Neural cell (in vitro differentiated cells): ENCODE results near the gene HINT2. TPM values are rescaled to one million over a fixed set of nuclear protein-coding genes. Genes with fewer than 3 reads are reported as not detected.

ENCODE experiments used
- H2AFZ ChIP-seq: fragments of 200-600, 300-800 bp; sonication (generic), shearing (Covaris generic); 2 replicates; pipeline ENCODE4 v1.6.0; 2014; ENCODE audit warnings: low read depth, mild to moderate bottlenecking, antibody characterized with exemption, low read length, moderate library complexity
- H3F3A ChIP-seq: fragments of 200-600 bp; shearing (Covaris generic); 2 replicates; pipeline ENCODE4 v1.6.1; 2016; ENCODE audit warnings: mild to moderate bottlenecking, moderate library complexity, mixed read lengths, antibody characterized with exemption, low read length; ENCODE audit not compliant: insufficient read depth, poor library complexity, severe bottlenecking
- H3K27ac ChIP-seq: fragments of 200-600, 300-800 bp; sonication (generic), shearing (Covaris generic); 2 replicates; pipeline ENCODE4 v1.5.1; 2014; ENCODE audit warnings: mild to moderate bottlenecking, low read length, moderate library complexity
- H3K27me3 ChIP-seq: fragments of 300-800, 200-600 bp; sonication (generic), shearing (Covaris generic); 2 replicates; pipeline ENCODE4 v1.6.0; 2014; ENCODE audit warnings: mild to moderate bottlenecking, low read depth, low read length, moderate library complexity; ENCODE audit not compliant: insufficient read depth
- H3K36me3 ChIP-seq: fragments of 300-800, 200-600 bp; sonication (generic), shearing (Covaris generic); 2 replicates; pipeline ENCODE4 v1.5.1; 2014; ENCODE audit warnings: mild to moderate bottlenecking, antibody characterized with exemption, low read length, moderate library complexity; ENCODE audit not compliant: insufficient read depth
- H3K4me2 ChIP-seq: fragments of 300-800, 200-600 bp; sonication (generic), shearing (Covaris generic); 2 replicates; pipeline ENCODE4 v1.6.0; 2014; ENCODE audit warnings: mild to moderate bottlenecking, low read length
- H3K4me3 ChIP-seq: fragments of 300-800, 200-600 bp; sonication (generic), shearing (Covaris generic); 2 replicates; pipeline ENCODE4 v1.5.1; 2014; ENCODE audit warnings: mild to moderate bottlenecking, low read length, moderate library complexity
- H3K79me2 ChIP-seq: fragments of 200-600 bp; shearing (Covaris generic); replicated peaks from 2 replicates; pipeline ENCODE4 v1.6.0; 2014; ENCODE audit warnings: mild to moderate bottlenecking, low read length, moderate library complexity; ENCODE audit not compliant: insufficient read depth
- H3K9ac ChIP-seq: fragments of 300-800, 200-600 bp; sonication (generic), shearing (Covaris generic); 2 replicates; pipeline ENCODE4 v1.6.1; 2016; ENCODE audit warnings: mild to moderate bottlenecking, low read length, mixed read lengths
- H3K9me2 ChIP-seq: fragments of 200-600 bp; shearing (Covaris generic); 2 replicates; pipeline ENCODE4 v1.6.1; 2016; ENCODE audit warnings: mild to moderate bottlenecking, low read length, mixed read lengths; ENCODE audit not compliant: insufficient read depth
- H3K9me3 ChIP-seq: fragments of 200-600, 300-800 bp; sonication (generic), shearing (Covaris generic); 2 replicates; pipeline ENCODE4 v1.6.1; 2016; ENCODE audit warnings: mild to moderate bottlenecking, mixed run types, low read length, moderate library complexity, mixed read lengths
- H4K20me1 ChIP-seq: fragments of 200-600 bp; shearing (Covaris generic); 2 replicates; pipeline ENCODE4 v1.6.1; 2016; ENCODE audit warnings: mild to moderate bottlenecking, mixed run types; ENCODE audit not compliant: insufficient read depth
- EP300 ChIP-seq: fragments of 450-650 bp; conservative IDR thresholded peaks from 2 replicates; pipeline ENCODE4 v1.6.1; 2014; ENCODE audit warnings: antibody characterized with exemption, mild to moderate bottlenecking, moderate library complexity; ENCODE audit not compliant: poor library complexity, severe bottlenecking
- EZH2 ChIP-seq: fragments of 200-600, 300-800 bp; shearing (Covaris generic), sonication (generic); IDR thresholded peaks from 2 replicates; pipeline ENCODE4 v1.6.1; 2014; ENCODE audit warnings: antibody characterized with exemption, low read length, borderline replicate concordance, mild to moderate bottlenecking; ENCODE audit not compliant: insufficient read depth, poor library complexity, severe bottlenecking
- MXI1 ChIP-seq: fragments of 450-650 bp; conservative IDR thresholded peaks from 2 replicates; pipeline ENCODE4 v1.6.1; 2014; ENCODE audit warnings: antibody characterized with exemption, mild to moderate bottlenecking; ENCODE audit not compliant: poor library complexity, severe bottlenecking
- POLR2AphosphoS5 ChIP-seq: IDR thresholded peaks from 2 replicates; pipeline ENCODE4 v1.6.1; 2012
- SMC3 ChIP-seq: fragments of 450-650 bp; conservative IDR thresholded peaks from 2 replicates; pipeline ENCODE4 v1.6.1; 2014; ENCODE audit warnings: antibody characterized with exemption, mild to moderate bottlenecking, moderate library complexity; ENCODE audit not compliant: poor library complexity
- TAF1 ChIP-seq: IDR thresholded peaks from 2 replicates; pipeline ENCODE4 v1.6.1; 2012; ENCODE audit warnings: low read depth
- polyA plus RNA-seq: library from polyadenylated mRNA; depleted of rRNA; stranded (reverse); fragments of >200 nt; gene quantifications from 2 replicates; pipeline ENCODE4 v1.2.3, GENCODE V29; 2014
- TF ChIP-seq, protein P1 (sequence below): fragments of 450-650 bp; IDR thresholded peaks from 2 replicates; pipeline ENCODE4 v1.5.1; 2014; ENCODE audit warnings: antibody characterized with exemption, mild to moderate bottlenecking, moderate library complexity; ENCODE audit not compliant: poor library complexity, severe bottlenecking
- TF ChIP-seq, protein P2 (sequence below): IDR thresholded peaks from 2 replicates; pipeline ENCODE4 v1.6.1; 2012; ENCODE audit warnings: borderline replicate concordance

HINT2 gene
- polyA plus RNA-seq, 1 donor from 2014 or later = 31.0 TPM

DNA sequence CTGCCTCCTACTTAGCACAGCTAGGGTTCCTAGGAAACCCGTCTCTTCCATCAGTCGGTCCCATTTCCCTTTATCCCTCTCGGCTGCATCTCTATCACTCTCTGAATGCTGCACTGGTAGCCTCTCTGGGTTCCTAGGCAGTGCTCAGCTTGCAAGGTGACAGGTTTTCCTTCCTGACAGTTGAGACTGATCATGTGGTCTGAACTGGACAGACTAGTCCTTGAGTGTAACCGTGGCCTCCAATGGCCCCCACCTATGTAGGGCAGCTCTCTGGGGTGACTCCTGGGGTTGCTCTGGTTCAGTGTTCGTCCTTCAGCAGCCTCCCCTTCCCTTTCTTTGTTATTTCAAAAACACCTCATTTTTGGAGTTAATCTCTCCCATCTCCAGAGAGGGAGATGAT, 18.0 kb upstream of the HINT2 start:
- Histone ChIP-seq H3K4me3 (no peak overlapping the region), H2AFZ (no peak overlapping the region), H3K36me3 (no peaks in the 10 kb centered on the region), H4K20me1 (no peaks in the 10 kb centered on the region), H3K9me3 (no peaks in the 10 kb centered on the region), H3K27ac (no peak overlapping the region), H3K27me3 (no peaks in the 10 kb centered on the region), H3K4me2 (no peak overlapping the region), H3K9me2 (no peaks in the 10 kb centered on the region), H3K9ac (no peak overlapping the region), H3K79me2 (peaks cover 14% of the 10 kb centered on the region), H3F3A (no peaks in the 10 kb centered on the region)
- TF ChIP-seq SMC3 (no peak), EZH2 (no peak)
- TF ChIP-seq, protein P1, sequence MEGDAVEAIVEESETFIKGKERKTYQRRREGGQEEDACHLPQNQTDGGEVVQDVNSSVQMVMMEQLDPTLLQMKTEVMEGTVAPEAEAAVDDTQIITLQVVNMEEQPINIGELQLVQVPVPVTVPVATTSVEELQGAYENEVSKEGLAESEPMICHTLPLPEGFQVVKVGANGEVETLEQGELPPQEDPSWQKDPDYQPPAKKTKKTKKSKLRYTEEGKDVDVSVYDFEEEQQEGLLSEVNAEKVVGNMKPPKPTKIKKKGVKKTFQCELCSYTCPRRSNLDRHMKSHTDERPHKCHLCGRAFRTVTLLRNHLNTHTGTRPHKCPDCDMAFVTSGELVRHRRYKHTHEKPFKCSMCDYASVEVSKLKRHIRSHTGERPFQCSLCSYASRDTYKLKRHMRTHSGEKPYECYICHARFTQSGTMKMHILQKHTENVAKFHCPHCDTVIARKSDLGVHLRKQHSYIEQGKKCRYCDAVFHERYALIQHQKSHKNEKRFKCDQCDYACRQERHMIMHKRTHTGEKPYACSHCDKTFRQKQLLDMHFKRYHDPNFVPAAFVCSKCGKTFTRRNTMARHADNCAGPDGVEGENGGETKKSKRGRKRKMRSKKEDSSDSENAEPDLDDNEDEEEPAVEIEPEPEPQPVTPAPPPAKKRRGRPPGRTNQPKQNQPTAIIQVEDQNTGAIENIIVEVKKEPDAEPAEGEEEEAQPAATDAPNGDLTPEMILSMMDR = no peak
- TF ChIP-seq, protein P2, sequence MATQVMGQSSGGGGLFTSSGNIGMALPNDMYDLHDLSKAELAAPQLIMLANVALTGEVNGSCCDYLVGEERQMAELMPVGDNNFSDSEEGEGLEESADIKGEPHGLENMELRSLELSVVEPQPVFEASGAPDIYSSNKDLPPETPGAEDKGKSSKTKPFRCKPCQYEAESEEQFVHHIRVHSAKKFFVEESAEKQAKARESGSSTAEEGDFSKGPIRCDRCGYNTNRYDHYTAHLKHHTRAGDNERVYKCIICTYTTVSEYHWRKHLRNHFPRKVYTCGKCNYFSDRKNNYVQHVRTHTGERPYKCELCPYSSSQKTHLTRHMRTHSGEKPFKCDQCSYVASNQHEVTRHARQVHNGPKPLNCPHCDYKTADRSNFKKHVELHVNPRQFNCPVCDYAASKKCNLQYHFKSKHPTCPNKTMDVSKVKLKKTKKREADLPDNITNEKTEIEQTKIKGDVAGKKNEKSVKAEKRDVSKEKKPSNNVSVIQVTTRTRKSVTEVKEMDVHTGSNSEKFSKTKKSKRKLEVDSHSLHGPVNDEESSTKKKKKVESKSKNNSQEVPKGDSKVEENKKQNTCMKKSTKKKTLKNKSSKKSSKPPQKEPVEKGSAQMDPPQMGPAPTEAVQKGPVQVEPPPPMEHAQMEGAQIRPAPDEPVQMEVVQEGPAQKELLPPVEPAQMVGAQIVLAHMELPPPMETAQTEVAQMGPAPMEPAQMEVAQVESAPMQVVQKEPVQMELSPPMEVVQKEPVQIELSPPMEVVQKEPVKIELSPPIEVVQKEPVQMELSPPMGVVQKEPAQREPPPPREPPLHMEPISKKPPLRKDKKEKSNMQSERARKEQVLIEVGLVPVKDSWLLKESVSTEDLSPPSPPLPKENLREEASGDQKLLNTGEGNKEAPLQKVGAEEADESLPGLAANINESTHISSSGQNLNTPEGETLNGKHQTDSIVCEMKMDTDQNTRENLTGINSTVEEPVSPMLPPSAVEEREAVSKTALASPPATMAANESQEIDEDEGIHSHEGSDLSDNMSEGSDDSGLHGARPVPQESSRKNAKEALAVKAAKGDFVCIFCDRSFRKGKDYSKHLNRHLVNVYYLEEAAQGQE = no peak

DNA sequence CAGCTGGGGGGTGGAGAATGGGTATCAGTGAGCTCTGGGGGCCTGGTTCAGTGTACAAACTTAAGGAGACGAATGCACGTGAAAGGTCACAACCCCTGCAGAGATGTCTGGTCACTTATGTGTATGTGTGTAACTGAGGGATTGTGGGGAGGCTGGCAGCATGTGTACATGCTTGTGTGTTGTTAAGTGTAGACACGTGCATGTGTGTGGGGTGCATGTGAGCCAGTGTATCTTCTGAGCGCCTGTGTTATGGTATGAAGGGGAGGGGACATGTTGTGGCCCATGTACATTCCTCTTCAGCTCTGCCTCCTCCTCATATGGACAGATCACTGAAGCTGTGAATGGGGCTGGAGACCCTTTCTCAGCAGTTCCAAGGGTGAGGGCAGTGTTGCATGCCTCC, 16.2 kb upstream of the HINT2 start:
- Histone ChIP-seq H3K9me3 (no peaks in the 10 kb centered on the region), H3K27ac (no peak overlapping the region), H3K9me2 (no peaks in the 10 kb centered on the region), H3K4me2 (peak overlapping the region; percentile 84), H4K20me1 (no peaks in the 10 kb centered on the region), H3K36me3 (no peaks in the 10 kb centered on the region), H3F3A (no peaks in the 10 kb centered on the region), H3K9ac (no peak overlapping the region), H2AFZ (no peak overlapping the region), H3K4me3 (peak overlapping the region; percentile 83), H3K79me2 (peaks cover 14% of the 10 kb centered on the region), H3K27me3 (no peaks in the 10 kb centered on the region)
- TF ChIP-seq POLR2AphosphoS5 (no peak), MXI1 (no peak), EP300 (no peak), TAF1 (no peak), SMC3 (no peak), EZH2 (no peak)
- TF ChIP-seq, protein P1 = no peak
- TF ChIP-seq, protein P2 = no peak
